Cortex of kidney (tissue), 1 donor: ENCODE results near the gene ROR2.

Source experiments
- DNase-seq: peaks from one replicate; lab custom pipeline; 2025; lab: John Stamatoyannopoulos, UW

ROR2 gene

GRCh38 chr9:91771864-91772263, 178.2 kb downstream of the ROR2 start:
- DNase-seq = no peak

GRCh38 chr9:91771027-91771426, 179.0 kb downstream of the ROR2 start:
- no peak for DNase-seq

GRCh38 chr9:91770229-91770628, 179.8 kb downstream of the ROR2 start:
- DNase-seq = no peak

GRCh38 chr9:91768977-91769916, 180.8 kb downstream of the ROR2 start:
- no peak for DNase-seq

GRCh38 chr9:91768507-91768906, 181.5 kb downstream of the ROR2 start:
- DNase-seq = no peak

GRCh38 chr9:91766315-91767069, 183.5 kb downstream of the ROR2 start:
- DNase-seq = no peak

- no peak for DNase-seq
These were observed 184.7 kb downstream of the ROR2 start for GRCh38 chr9:91765296-91765695.

GRCh38 chr9:91764661-91765060, 185.4 kb downstream of the ROR2 start:
- DNase-seq = no peak

- DNase-seq = no peak
These were observed 188.7 kb downstream of the ROR2 start for GRCh38 chr9:91761362-91761761.

- DNase-seq = no peak
These were observed 189.1 kb downstream of the ROR2 start for GRCh38 chr9:91760906-91761305.

- no peak for DNase-seq
These were observed 191.5 kb downstream of the ROR2 start for GRCh38 chr9:91758491-91758981.

GRCh38 chr9:91757782-91758181, 192.2 kb downstream of the ROR2 start:
- DNase-seq = no peak

- no peak for DNase-seq
These were observed 193.6 kb downstream of the ROR2 start for GRCh38 chr9:91756510-91756780.

GRCh38 chr9:91755761-91756509, 194.1 kb downstream of the ROR2 start:
- DNase-seq = no peak

- DNase-seq = no peak
These were observed 196.3 kb downstream of the ROR2 start for GRCh38 chr9:91753711-91754110.

GRCh38 chr9:91751922-91752321, 198.1 kb downstream of the ROR2 start:
- no peak for DNase-seq

- no peak for DNase-seq
These were observed 199.7 kb downstream of the ROR2 start for GRCh38 chr9:91750343-91750742.

GRCh38 chr9:91746904-91747303, 203.1 kb downstream of the ROR2 start:
- DNase-seq = no peak

- no peak for DNase-seq
These were observed 203.7 kb downstream of the ROR2 start for GRCh38 chr9:91746357-91746756.

- no peak for DNase-seq
These were observed 205.9 kb downstream of the ROR2 start for GRCh38 chr9:91744114-91744513.

- no peak for DNase-seq
These were observed 208.5 kb downstream of the ROR2 start for GRCh38 chr9:91741522-91741921.

- no peak for DNase-seq
These were observed 209.3 kb downstream of the ROR2 start for GRCh38 chr9:91740701-91741100.
